NB4 (cell line): ENCODE measurements around the gene FASN.

ENCODE experiments used
- DNase-seq: peaks from one replicate; pipeline ENCODE4 v3.0.0; 2010; ENCODE audit warnings: low read depth
- H3K4me3 ChIP-seq: one replicate; pipeline ENCODE4 v1.5.1; 2011; ENCODE audit warnings: mild to moderate bottlenecking, low read depth, low read length, moderate library complexity
- MYC ChIP-seq: IDR thresholded peaks from 2 replicates; pipeline ENCODE4 v1.6.1; 2011; ENCODE audit warnings: low read depth, low read length
- POLR2A ChIP-seq: IDR thresholded peaks from 2 replicates; pipeline ENCODE4 v1.6.1; 2011; ENCODE audit warnings: mild to moderate bottlenecking; ENCODE audit not compliant: insufficient read length; ENCODE audit errors: extremely low read depth
- TF ChIP-seq, protein P1 (sequence below): IDR thresholded peaks from one replicate; pipeline ENCODE4 v1.5.1; 2012; ENCODE audit warnings: low read depth, low read length
- TF ChIP-seq, protein P2 (sequence below): IDR thresholded peaks from 2 replicates; pipeline ENCODE4 v1.6.1; 2011; ENCODE audit warnings: low read depth, low read length

Gene FASN

GRCh38 chr17:82053556-82054263 lies 44.3 kb downstream of the FASN start:
- H3K4me3 ChIP-seq, result no peak overlapping the region
- TF ChIP-seq, protein P1, sequence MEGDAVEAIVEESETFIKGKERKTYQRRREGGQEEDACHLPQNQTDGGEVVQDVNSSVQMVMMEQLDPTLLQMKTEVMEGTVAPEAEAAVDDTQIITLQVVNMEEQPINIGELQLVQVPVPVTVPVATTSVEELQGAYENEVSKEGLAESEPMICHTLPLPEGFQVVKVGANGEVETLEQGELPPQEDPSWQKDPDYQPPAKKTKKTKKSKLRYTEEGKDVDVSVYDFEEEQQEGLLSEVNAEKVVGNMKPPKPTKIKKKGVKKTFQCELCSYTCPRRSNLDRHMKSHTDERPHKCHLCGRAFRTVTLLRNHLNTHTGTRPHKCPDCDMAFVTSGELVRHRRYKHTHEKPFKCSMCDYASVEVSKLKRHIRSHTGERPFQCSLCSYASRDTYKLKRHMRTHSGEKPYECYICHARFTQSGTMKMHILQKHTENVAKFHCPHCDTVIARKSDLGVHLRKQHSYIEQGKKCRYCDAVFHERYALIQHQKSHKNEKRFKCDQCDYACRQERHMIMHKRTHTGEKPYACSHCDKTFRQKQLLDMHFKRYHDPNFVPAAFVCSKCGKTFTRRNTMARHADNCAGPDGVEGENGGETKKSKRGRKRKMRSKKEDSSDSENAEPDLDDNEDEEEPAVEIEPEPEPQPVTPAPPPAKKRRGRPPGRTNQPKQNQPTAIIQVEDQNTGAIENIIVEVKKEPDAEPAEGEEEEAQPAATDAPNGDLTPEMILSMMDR, result no peak
- TF ChIP-seq MYC, result no peak
- TF ChIP-seq, protein P2, sequence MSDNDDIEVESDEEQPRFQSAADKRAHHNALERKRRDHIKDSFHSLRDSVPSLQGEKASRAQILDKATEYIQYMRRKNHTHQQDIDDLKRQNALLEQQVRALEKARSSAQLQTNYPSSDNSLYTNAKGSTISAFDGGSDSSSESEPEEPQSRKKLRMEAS, result no peak
- no peak for TF ChIP-seq POLR2A

DNA sequence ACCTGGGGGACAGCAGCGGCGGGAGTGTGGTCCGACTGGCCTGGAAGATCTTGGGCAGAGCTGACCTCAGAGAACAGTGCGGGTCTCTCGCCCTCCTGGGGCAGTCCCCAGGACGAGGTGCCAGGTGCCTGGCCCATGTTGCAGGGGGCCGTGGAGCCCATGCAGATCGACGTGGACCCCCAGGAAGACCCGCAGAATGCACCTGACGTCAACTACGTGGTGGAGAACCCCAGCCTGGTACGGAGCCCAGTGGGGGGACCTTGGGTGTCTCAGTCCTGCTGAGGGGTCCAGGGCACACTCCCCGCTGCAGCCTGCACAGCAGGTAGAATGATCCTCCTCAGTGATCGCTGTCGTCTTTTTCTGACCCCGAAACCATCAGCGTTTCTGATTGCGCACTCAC lies 44.9 kb downstream of the FASN start:
- DNase-seq, result no peak
- TF ChIP-seq MYC, result no peak
- TF ChIP-seq, protein P1, result no peak
- TF ChIP-seq, protein P2, result no peak
- no peak for TF ChIP-seq POLR2A
- no peak overlapping the region for H3K4me3 ChIP-seq

More at GRCh38 chr17:82053556-82054263, 44.3 kb downstream of the FASN start:
- DNase-seq, result no peak

GRCh38 chr17:82052638-82053059 lies 45.4 kb downstream of the FASN start:
- TF ChIP-seq, protein P1, result no peak
- TF ChIP-seq MYC (no peak), POLR2A (no peak)
- TF ChIP-seq, protein P2, result no peak
- H3K4me3 ChIP-seq, result peak overlapping the region; percentile 80
- DNase-seq, result no peak

- TF ChIP-seq MYC, result no peak
- TF ChIP-seq, protein P2, result peak; percentile 31; the same call in 1 of the 2 replicates
- H3K4me3 ChIP-seq, result peak within 1 kb of the TSS; percentile 80
- DNase-seq, result peak; percentile 80
These were observed 46.0 kb downstream of the FASN start, which contains the start of the genes GPS1 and RFNG for GRCh38 chr17:82051776-82052637. Gene GPS1, plus strand, starts transcription at chr17:82051898. Its CDS starts 34 bp downstream, at chr17:82051932. Gene RFNG, minus strand, starts transcription at chr17:82051811. Its CDS starts 45 bp downstream, at chr17:82051766.

DNA sequence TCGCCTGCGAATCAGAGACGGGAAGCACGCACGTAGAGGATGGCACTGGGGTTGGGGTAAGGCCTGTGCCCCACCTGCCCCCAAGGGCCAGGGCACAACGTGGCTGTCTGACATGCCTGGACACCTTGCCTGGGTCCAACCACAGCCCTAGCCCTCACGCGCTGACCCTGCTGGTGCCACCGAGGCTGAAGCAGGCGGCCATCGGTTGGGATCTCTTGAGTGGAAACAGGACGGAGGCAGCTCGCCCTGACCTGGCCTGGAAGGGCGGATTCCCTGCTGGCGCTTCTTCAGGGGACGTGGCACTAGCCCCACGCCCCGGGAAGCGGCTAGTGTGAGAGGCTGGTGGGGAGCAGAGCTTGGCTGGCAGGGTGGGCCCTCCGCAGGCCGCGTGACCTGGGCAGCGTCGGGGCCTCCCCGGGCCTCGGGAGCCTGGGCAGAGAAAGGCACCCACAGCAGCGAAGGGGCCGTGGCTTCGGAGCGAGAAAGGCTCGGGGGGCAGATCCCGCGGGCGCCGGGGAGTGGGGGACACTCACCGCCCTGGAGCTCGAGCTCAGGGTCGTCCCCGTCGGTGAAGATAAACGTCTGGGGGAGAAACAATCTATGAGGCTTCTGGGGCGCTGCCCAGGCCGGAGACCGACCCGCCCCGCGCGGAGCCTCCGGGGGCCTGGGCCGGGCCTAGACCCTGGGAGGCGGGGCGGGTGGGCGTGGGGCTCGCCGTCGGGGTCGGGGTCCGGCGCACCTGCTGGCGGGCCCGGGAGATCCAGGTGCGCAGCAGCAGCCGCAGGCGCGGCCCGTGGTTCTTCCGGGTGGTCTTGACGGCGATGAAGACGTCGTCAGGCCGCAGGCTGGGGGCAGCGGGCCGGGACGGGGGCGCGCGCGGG lies 47.0 kb downstream of the FASN start:
- TF ChIP-seq, protein P1, result no peak
- TF ChIP-seq MYC, result no peak
- no peak for TF ChIP-seq POLR2A
- TF ChIP-seq, protein P2, result no peak
- H3K4me3 ChIP-seq, result peak overlapping the region; percentile 38
- no peak for DNase-seq
